Activated T-helper 2 cell treated with anti-CD3 and anti-CD28 coated beads, Interferon-gamma antibody, Interleukin-2, Interleukin-4, amounts not matched to agents 10 μg/mL and 5 μg/mL and 100 μg/mL, durations not matched to agents 14 hours and 24 hours and 36 hours (primary cell): ENCODE measurements around the gene TSFM. TPM values are rescaled to one million over a fixed set of nuclear protein-coding genes. Genes with fewer than 3 reads are reported as not detected.

Experiments used
- DNase-seq: peaks from one replicate; pipeline ENCODE4 v3.0.0; 2021; ENCODE audit warnings: low spot score
- H3K27ac Mint-ChIP-seq: one replicate; pipeline ENCODE4 v1.8.0; 2021; ENCODE audit warnings: mixed read lengths
- H3K27me3 Mint-ChIP-seq: one replicate; pipeline ENCODE4 v1.8.0; 2021; ENCODE audit warnings: low read depth, mixed read lengths
- H3K36me3 Mint-ChIP-seq: one replicate; pipeline ENCODE4 v1.8.0; 2021; ENCODE audit warnings: low read depth, mixed read lengths
- H3K4me1 Mint-ChIP-seq: one replicate; pipeline ENCODE4 v1.8.0; 2021; ENCODE audit warnings: low read depth, mixed read lengths
- H3K4me3 Mint-ChIP-seq: one replicate; pipeline ENCODE4 v1.8.0; 2021; ENCODE audit warnings: low read depth, mild to moderate bottlenecking, moderate library complexity, mixed read lengths
- H3K9me3 Mint-ChIP-seq: one replicate; pipeline ENCODE4 v1.8.0; 2021; ENCODE audit warnings: mixed read lengths
- intact Hi-C: fragments of 100-400 bp; cut with micrococcal nuclease; formaldehyde crosslinking; loops from one replicate; pipeline ENCODE4 v1.15.1; 2023
- total RNA-seq: library from RNA; stranded (reverse); gene quantifications from 2 replicates; pipeline ENCODE4 v1.2.3, GENCODE V29; 2022

The TSFM gene
- total RNA-seq, 1 donor from 2014 or later = 52.7 TPM

DNA sequence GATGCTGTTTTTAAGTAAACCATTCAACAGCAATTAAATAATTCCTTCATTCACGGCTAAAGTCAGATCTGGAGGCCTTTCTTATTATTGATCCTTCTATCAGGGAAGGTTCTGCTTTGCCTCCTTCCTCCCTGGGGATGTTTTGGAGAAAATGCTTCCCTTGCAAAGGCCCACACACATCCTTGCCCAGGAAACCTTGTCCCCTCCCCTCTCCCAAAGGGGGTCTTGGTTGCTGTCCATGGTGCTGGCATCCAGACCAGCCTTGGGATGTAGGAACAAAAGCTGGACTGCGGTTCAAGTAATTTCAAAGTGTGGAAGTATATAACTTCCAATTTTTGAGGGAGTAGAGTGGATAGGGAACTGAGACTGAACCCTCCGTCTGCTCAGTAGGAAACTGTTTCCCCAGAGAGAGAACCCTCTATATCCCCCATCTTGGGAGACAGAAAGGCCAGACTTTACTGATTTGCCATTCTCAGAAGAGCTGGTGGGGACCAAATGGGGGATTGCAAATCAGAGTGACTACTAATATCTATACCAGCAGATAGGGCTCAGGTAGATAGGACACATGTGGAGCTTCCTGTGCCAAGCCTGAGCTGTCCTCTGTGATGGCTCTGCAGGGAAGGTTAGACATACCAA, 22.1 kb upstream of the TSFM start:
- H3K4me3 Mint-ChIP-seq = no peak overlapping the region
- intact Hi-C loops = no loop called here
- peaks cover 2% of the 10 kb centered on the region for H3K27me3 Mint-ChIP-seq
- H3K27ac Mint-ChIP-seq = no peak overlapping the region
- H3K9me3 Mint-ChIP-seq = no peaks in the 10 kb centered on the region
- peaks cover 49% of the 10 kb centered on the region for H3K36me3 Mint-ChIP-seq
- peaks cover 26% of the 10 kb centered on the region for H3K4me1 Mint-ChIP-seq
- DNase-seq = no peak

DNA sequence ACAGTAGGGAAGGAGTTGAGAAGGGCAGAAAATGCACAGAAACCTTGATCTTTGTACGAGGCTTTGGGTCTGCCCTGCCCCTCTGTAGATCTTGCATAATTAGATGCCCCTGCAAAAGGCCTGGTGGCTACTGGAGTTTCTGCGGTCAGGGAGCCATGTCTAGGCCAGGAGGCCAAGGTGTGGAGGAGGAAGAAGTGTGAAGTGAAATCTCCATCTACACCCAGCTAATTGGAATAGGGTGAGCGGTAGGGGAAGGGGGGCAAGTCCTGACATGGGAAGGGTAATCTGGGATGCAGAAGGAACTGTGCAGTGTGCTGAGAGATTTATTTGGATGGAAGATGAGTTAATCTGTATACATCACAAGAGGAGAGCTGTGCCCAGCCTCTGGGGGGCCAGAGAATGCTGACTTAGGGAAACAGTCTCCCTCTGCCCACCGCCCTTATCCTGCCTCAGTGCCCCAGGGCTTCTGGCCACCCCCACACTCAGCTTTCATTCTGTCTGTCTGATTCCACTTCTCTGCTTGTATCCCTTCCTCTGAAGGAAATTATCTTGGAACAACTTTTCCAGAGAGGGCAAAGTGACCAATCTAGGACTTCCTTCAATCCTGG, 21.1 kb upstream of the TSFM start:
- intact Hi-C loops = no loop called here
- peaks cover 5% of the 10 kb centered on the region for H3K27me3 Mint-ChIP-seq
- peaks cover 25% of the 10 kb centered on the region for H3K4me1 Mint-ChIP-seq
- H3K27ac Mint-ChIP-seq = no peak overlapping the region
- peaks cover 49% of the 10 kb centered on the region for H3K36me3 Mint-ChIP-seq
- H3K4me3 Mint-ChIP-seq = no peak overlapping the region
- DNase-seq = no peak
- no peaks in the 10 kb centered on the region for H3K9me3 Mint-ChIP-seq

GRCh38 chr12:57762463-57762862, 20.1 kb upstream of the TSFM start:
- H3K9me3 Mint-ChIP-seq = no peaks in the 10 kb centered on the region
- no peak for DNase-seq
- H3K4me1 Mint-ChIP-seq = peaks cover 21% of the 10 kb centered on the region
- no peak overlapping the region for H3K27ac Mint-ChIP-seq
- intact Hi-C loops = no loop called here
- peaks cover 43% of the 10 kb centered on the region for H3K36me3 Mint-ChIP-seq
- H3K4me3 Mint-ChIP-seq = no peak overlapping the region
- peaks cover 5% of the 10 kb centered on the region for H3K27me3 Mint-ChIP-seq

GRCh38 chr12:57763881-57764661, 18.5 kb upstream of the TSFM start:
- peaks cover 17% of the 10 kb centered on the region for H3K4me1 Mint-ChIP-seq
- H3K27me3 Mint-ChIP-seq = peaks cover 5% of the 10 kb centered on the region
- H3K4me3 Mint-ChIP-seq = peak overlapping the region; percentile 87
- H3K36me3 Mint-ChIP-seq = peaks cover 49% of the 10 kb centered on the region
- H3K9me3 Mint-ChIP-seq = no peaks in the 10 kb centered on the region
- peak overlapping the region; percentile 60 for H3K27ac Mint-ChIP-seq
- DNase-seq = no peak
- intact Hi-C loops = no loop called here

GRCh38 chr12:57764662-57765002, 18.0 kb upstream of the TSFM start:
- Mint-ChIP-seq H3K27me3 (peaks cover 5% of the 10 kb centered on the region), H3K4me3 (peak overlapping the region; percentile 87), H3K4me1 (peaks cover 14% of the 10 kb centered on the region), H3K27ac (no peak overlapping the region), H3K36me3 (peaks cover 49% of the 10 kb centered on the region), H3K9me3 (no peaks in the 10 kb centered on the region)
- intact Hi-C loops = loop anchor here (1.0 kb wide), 1 partner anchor 12 kb away; the partner anchor contains the start of gene CDK4
- DNase-seq = no peak

- Mint-ChIP-seq H3K27ac (peak overlapping the region; percentile 66), H3K36me3 (peaks cover 49% of the 10 kb centered on the region), H3K4me1 (peaks cover 14% of the 10 kb centered on the region), H3K4me3 (peak overlapping the region; percentile 87), H3K27me3 (peaks cover 5% of the 10 kb centered on the region), H3K9me3 (no peaks in the 10 kb centered on the region)
- no peak for DNase-seq
- intact Hi-C loops = loop anchor here (1.0 kb wide), 1 partner anchor 13 kb away; the partner anchor contains the start of gene CDK4
Observed at GRCh38 chr12:57765003-57765697, 17.4 kb upstream of the TSFM start.

GRCh38 chr12:57765698-57766463, 16.7 kb upstream of the TSFM start:
- H3K4me3 Mint-ChIP-seq = peak overlapping the region; percentile 87
- intact Hi-C loops = loop anchor here (1.0 kb wide), 1 partner anchor 14 kb away; the partner anchor contains the start of gene CDK4
- peak overlapping the region; percentile 66 for H3K27ac Mint-ChIP-seq
- no peak for DNase-seq
- H3K36me3 Mint-ChIP-seq = peaks cover 52% of the 10 kb centered on the region
- peaks cover 17% of the 10 kb centered on the region for H3K4me1 Mint-ChIP-seq
- H3K9me3 Mint-ChIP-seq = no peaks in the 10 kb centered on the region
- peaks cover 5% of the 10 kb centered on the region for H3K27me3 Mint-ChIP-seq

- no peaks in the 10 kb centered on the region for H3K9me3 Mint-ChIP-seq
- H3K27me3 Mint-ChIP-seq = peaks cover 5% of the 10 kb centered on the region
- peak within 1 kb of the TSS; percentile 8 for H3K27ac Mint-ChIP-seq
- intact Hi-C loops = no loop called here
- H3K4me1 Mint-ChIP-seq = peaks cover 19% of the 10 kb centered on the region
- H3K36me3 Mint-ChIP-seq = peaks cover 52% of the 10 kb centered on the region
- H3K4me3 Mint-ChIP-seq = peak within 1 kb of the TSS; percentile 87
- DNase-seq = no peak
Observed at GRCh38 chr12:57766464-57767304, 15.9 kb upstream of the TSFM start, which contains the start of gene CYP27B1. Gene CYP27B1, minus strand, starts transcription at chr12:57767078. Its CDS starts 37 bp downstream, at chr12:57767041.

GRCh38 chr12:57767305-57767698, 15.3 kb upstream of the TSFM start:
- Mint-ChIP-seq H3K4me3 (no peak overlapping the region), H3K27me3 (peaks cover 5% of the 10 kb centered on the region), H3K4me1 (peaks cover 19% of the 10 kb centered on the region), H3K9me3 (no peaks in the 10 kb centered on the region), H3K36me3 (peaks cover 54% of the 10 kb centered on the region), H3K27ac (no peak overlapping the region)
- intact Hi-C loops = no loop called here
- DNase-seq = no peak

DNA sequence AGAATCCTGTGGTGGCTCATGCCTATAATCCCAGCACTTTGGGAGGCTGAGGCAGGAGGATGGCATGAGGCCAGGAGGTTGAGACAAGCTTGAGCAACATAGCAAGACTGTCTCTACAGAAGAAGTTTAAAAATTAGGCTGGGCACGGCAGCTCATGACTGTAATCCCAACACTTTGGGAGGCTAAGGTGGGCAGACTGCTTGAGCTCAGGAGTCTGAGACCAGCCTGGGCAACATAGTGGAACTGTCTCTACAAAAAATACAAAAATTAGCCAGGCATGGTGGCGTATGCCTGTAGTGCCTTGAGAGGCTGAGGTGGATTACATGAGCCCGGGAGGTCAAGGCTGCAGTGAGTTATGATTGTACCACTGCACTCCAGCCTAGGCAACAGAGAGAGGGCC, 14.7 kb upstream of the TSFM start:
- H3K27me3 Mint-ChIP-seq = peaks cover 5% of the 10 kb centered on the region
- intact Hi-C loops = no loop called here
- H3K27ac Mint-ChIP-seq = no peak overlapping the region
- H3K4me3 Mint-ChIP-seq = no peak overlapping the region
- peaks cover 20% of the 10 kb centered on the region for H3K4me1 Mint-ChIP-seq
- H3K36me3 Mint-ChIP-seq = peaks cover 49% of the 10 kb centered on the region
- H3K9me3 Mint-ChIP-seq = no peaks in the 10 kb centered on the region
- DNase-seq = no peak

- DNase-seq = no peak
- no peaks in the 10 kb centered on the region for H3K9me3 Mint-ChIP-seq
- H3K27ac Mint-ChIP-seq = no peak overlapping the region
- H3K36me3 Mint-ChIP-seq = peaks cover 38% of the 10 kb centered on the region
- H3K4me1 Mint-ChIP-seq = peaks cover 16% of the 10 kb centered on the region
- intact Hi-C loops = no loop called here
- H3K27me3 Mint-ChIP-seq = peaks cover 5% of the 10 kb centered on the region
- H3K4me3 Mint-ChIP-seq = peak overlapping the region; percentile 13
Observed at GRCh38 chr12:57769594-57769993, 13.0 kb upstream of the TSFM start.
